SU-DHL-6 (cell line): ENCODE results near the gene RAB11B.
"Not testable (repeated sequence)": the region's sequence is repeated elsewhere in the genome, so short reads cannot be mapped to it uniquely, and the experiment has no call there.

Source experiments
- EZH2phosphoT487 ChIP-seq: fragments of 200-600 bp; sonication (generic), shearing (Covaris generic); conservative IDR thresholded peaks from 2 replicates; pipeline ENCODE4 v1.6.1; 2018; ENCODE audit warnings: mild to moderate bottlenecking, antibody characterized with exemption, low read length, moderate library complexity, mixed read lengths
- TF ChIP-seq, protein P1 (sequence below): fragments of 200-600 bp; sonication (generic); IDR thresholded peaks from one replicate; pipeline ENCODE4 v1.5.1; 2017; ENCODE audit warnings: antibody characterized with exemption, mild to moderate bottlenecking, low read length, moderate library complexity; ENCODE audit not compliant: insufficient read depth, poor library complexity, severe bottlenecking

DNA sequence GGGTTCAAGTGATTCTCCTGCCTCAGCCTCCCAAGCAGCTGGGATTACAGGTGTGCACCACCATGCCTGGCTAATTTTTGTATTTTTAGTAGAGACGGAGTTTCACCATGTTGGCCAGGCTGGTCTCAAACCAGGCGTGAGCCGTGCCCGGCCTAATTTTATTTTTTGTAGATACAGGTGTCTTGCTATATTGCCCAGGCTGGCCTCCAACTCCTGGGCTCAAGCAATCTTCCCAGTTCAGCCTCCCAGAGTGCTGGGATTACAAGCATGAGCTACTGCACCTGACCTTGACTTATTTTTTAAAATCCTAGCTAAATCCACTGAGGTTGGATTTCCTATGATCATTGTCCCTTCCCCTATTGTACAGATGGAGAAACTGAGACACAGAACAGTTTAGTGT lies 48.7 kb upstream of the RAB11B start:
- TF ChIP-seq, protein P1, sequence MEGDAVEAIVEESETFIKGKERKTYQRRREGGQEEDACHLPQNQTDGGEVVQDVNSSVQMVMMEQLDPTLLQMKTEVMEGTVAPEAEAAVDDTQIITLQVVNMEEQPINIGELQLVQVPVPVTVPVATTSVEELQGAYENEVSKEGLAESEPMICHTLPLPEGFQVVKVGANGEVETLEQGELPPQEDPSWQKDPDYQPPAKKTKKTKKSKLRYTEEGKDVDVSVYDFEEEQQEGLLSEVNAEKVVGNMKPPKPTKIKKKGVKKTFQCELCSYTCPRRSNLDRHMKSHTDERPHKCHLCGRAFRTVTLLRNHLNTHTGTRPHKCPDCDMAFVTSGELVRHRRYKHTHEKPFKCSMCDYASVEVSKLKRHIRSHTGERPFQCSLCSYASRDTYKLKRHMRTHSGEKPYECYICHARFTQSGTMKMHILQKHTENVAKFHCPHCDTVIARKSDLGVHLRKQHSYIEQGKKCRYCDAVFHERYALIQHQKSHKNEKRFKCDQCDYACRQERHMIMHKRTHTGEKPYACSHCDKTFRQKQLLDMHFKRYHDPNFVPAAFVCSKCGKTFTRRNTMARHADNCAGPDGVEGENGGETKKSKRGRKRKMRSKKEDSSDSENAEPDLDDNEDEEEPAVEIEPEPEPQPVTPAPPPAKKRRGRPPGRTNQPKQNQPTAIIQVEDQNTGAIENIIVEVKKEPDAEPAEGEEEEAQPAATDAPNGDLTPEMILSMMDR: not testable (repeated sequence)
- TF ChIP-seq EZH2phosphoT487: not testable (repeated sequence)
